Activated CD4-positive, alpha-beta T cell treated with anti-CD3 and anti-CD28 coated beads, Interleukin-2, amount 10 ng/mL, durations not matched to agents 7 days and 5 days (primary cell): ENCODE data around the gene PRSS36. TPM values are rescaled to one million over a fixed set of nuclear protein-coding genes. Genes with fewer than 3 reads are reported as not detected.
A peak's percentile ranks its signal among the peaks of the same experiment; 100 is the strongest.
"Not testable (repeated sequence)": the region's sequence is repeated elsewhere in the genome, so short reads cannot be mapped to it uniquely, and the experiment has no call there.

Experiments
- CTCF ChIA-PET: fragments of 350-600 bp; sonication (Branson Sonifier 250); formaldehyde crosslinking; loops from one replicate; lab custom pipeline; 2021; ENCODE audit warnings: antibody characterized with exemption; lab: Charles Lee
- POLR2A ChIA-PET: fragments of 350-600 bp; sonication (Branson Sonifier 250); formaldehyde crosslinking; loops from one replicate; lab custom pipeline; 2021; ENCODE audit warnings: antibody characterized with exemption; lab: Charles Lee
- DNase-seq: peaks from one replicate; pipeline ENCODE4 v3.0.0-alpha.2; 2020
- H3K27ac Mint-ChIP-seq: one replicate; pipeline ENCODE4 v1.8.0; 2021; ENCODE audit warnings: mild to moderate bottlenecking, moderate library complexity, mixed read lengths
- H3K27me3 Mint-ChIP-seq: one replicate; pipeline ENCODE4 v1.8.0; 2021; ENCODE audit warnings: mixed read lengths
- H3K36me3 Mint-ChIP-seq: one replicate; pipeline ENCODE4 v1.8.0; 2021; ENCODE audit warnings: low read depth, mixed read lengths
- H3K4me1 Mint-ChIP-seq: one replicate; pipeline ENCODE4 v1.8.0; 2021; ENCODE audit warnings: mixed read lengths
- H3K4me3 Mint-ChIP-seq: one replicate; pipeline ENCODE4 v1.8.0; 2021; ENCODE audit warnings: mild to moderate bottlenecking, moderate library complexity, mixed read lengths
- H3K9me3 Mint-ChIP-seq: one replicate; pipeline ENCODE4 v1.8.0; 2021; ENCODE audit warnings: mixed read lengths
- total RNA-seq, 2 experiments: library from RNA; stranded (reverse); gene quantifications; one replicate each; pipeline ENCODE4 v1.2.3, GENCODE V29; 2021

The PRSS36 gene
- total RNA-seq, 2 experiments from 2014 or later = 0.89 to 1.7 TPM

- Mint-ChIP-seq H3K27me3 (no peaks in the 10 kb centered on the region), H3K36me3 (peaks cover 19% of the 10 kb centered on the region), H3K4me3 (peak overlapping the region; percentile 75), H3K27ac (no peak overlapping the region), H3K9me3 (no peaks in the 10 kb centered on the region), H3K4me1 (peaks cover 41% of the 10 kb centered on the region)
- ChIA-PET POLR2A (no interaction called here), CTCF (interaction anchor here (1.3 to 2.4 kb wide), 3 partner anchors 18 to 32 kb away, joined by 4 to 10 read pairs (median 7); no protein-coding TSS in a partner anchor)
- DNase-seq = no peak
These were observed 39.5 kb downstream of the PRSS36 start for GRCh38 chr16:31110106-31111034.

GRCh38 chr16:31109622-31110021 lies 40.2 kb downstream of the PRSS36 start:
- H3K4me1 Mint-ChIP-seq = peaks cover 39% of the 10 kb centered on the region
- POLR2A ChIA-PET = no interaction called here
- no peaks in the 10 kb centered on the region for H3K27me3 Mint-ChIP-seq
- peak overlapping the region; percentile 78 for H3K27ac Mint-ChIP-seq
- CTCF ChIA-PET = interaction anchor here (1.3 to 2.4 kb wide), 2 partner anchors 17 to 33 kb away, joined by 4 to 7 read pairs; no protein-coding TSS in a partner anchor
- DNase-seq = no peak
- no peaks in the 10 kb centered on the region for H3K9me3 Mint-ChIP-seq
- peak overlapping the region; percentile 75 for H3K4me3 Mint-ChIP-seq
- H3K36me3 Mint-ChIP-seq = peaks cover 19% of the 10 kb centered on the region

DNA sequence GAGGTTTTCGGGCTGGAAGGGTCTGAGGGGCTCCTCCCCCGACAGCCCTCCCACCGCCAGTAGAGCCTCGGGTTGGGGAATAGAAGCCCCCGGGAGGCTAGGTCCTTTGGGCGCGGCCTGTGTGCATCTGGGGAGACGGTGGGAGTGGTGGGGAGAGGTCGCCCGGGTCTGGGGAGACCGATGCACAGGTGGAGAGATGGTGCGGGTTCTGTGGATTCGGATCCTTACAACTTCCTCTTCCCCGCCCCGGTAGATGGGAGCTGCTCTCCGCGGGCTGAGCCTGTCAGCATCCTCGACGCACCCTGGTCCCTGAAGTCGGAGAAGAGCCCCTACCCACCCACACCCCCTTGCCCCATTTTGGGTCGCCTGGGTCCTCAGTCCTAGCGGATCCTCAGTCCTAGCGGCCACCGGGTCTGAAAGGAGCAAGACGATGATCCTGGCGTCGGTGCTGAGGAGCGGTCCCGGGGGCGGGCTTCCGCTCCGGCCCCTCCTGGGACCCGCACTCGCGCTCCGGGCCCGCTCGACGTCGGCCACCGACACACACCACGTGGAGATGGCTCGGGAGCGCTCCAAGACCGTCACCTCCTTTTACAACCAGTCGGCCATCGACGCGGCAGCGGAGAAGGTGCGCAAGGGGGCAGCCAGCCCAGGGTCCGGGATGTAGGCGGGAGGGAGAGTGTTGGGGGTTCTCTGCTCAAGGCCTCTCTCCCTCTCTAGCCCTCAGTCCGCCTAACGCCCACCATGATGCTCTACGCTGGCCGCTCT lies 40.9 kb downstream of the PRSS36 start:
- H3K36me3 Mint-ChIP-seq = peaks cover 19% of the 10 kb centered on the region
- peak overlapping the region; percentile 75 for H3K4me3 Mint-ChIP-seq
- ChIA-PET POLR2A (no interaction called here), CTCF (no interaction called here)
- peaks cover 33% of the 10 kb centered on the region for H3K4me1 Mint-ChIP-seq
- H3K9me3 Mint-ChIP-seq = no peaks in the 10 kb centered on the region
- peak overlapping the region; percentile 78 for H3K27ac Mint-ChIP-seq
- no peak for DNase-seq
- H3K27me3 Mint-ChIP-seq = no peaks in the 10 kb centered on the region

GRCh38 chr16:31108035-31108793 lies 41.7 kb downstream of the PRSS36 start, which contains the start of gene BCKDK:
Gene BCKDK (plus strand): TSS chr16:31108386. CDS start chr16:31109224, 838 bp downstream.
- Mint-ChIP-seq H3K9me3 (no peaks in the 10 kb centered on the region), H3K36me3 (peaks cover 19% of the 10 kb centered on the region)
- CTCF ChIA-PET = interaction anchor here (0.9 to 1.5 kb wide), 4 partner anchors 10 to 35 kb away, joined by 3 read pairs; partner anchors contain the start of gene ZNF668

DNA sequence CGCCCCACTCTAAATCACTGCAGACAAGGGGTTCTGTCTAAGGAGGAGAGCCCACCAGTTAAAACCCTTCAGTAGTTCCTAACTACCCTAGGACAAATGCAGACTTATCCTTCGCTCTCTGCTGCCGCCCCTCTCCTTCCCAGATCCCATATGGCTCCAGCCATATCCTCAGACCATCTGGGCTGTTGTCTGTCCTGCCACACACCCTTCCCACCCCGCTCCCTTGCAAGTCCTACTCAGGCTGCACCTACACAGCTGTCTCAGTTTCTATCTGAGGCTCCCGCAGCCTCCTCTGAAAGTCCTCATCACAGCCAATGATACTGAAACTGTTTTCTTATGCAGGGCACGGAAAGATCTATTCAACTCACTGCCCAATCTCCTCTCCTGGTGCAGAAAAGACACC lies 42.4 kb downstream of the PRSS36 start:
- no peak for DNase-seq
- peak overlapping the region; percentile 85 for H3K27ac Mint-ChIP-seq
- H3K36me3 Mint-ChIP-seq = peaks cover 19% of the 10 kb centered on the region
- peaks cover 29% of the 10 kb centered on the region for H3K4me1 Mint-ChIP-seq
- H3K27me3 Mint-ChIP-seq = no peaks in the 10 kb centered on the region
- no peaks in the 10 kb centered on the region for H3K9me3 Mint-ChIP-seq
- POLR2A ChIA-PET = interaction anchor here (1.5 kb wide), 1 partner anchor 10 kb away, joined by 3 read pairs; the partner anchor contains the start of gene KAT8
- CTCF ChIA-PET = interaction anchor here (0.6 to 1.5 kb wide), 5 partner anchors 9 to 314 kb away, joined by 3 to 5 read pairs (median 3); partner anchors contain the start of gene ZNF668
- peak overlapping the region; percentile 77 for H3K4me3 Mint-ChIP-seq

More at GRCh38 chr16:31108035-31108793, 41.7 kb downstream of the PRSS36 start, which contains the start of gene BCKDK:
- peak within 1 kb of the TSS; percentile 77 for H3K4me3 Mint-ChIP-seq
- peak within 1 kb of the TSS; percentile 85 for H3K27ac Mint-ChIP-seq
- H3K27me3 Mint-ChIP-seq = no peaks in the 10 kb centered on the region
- H3K4me1 Mint-ChIP-seq = peaks cover 29% of the 10 kb centered on the region
- peak; percentile 70 for DNase-seq
- POLR2A ChIA-PET = interaction anchor here (1.5 kb wide), 1 partner anchor 9 kb away, joined by 3 read pairs; the partner anchor contains the start of gene KAT8

- Mint-ChIP-seq H3K27ac (peak overlapping the region; percentile 85), H3K27me3 (no peaks in the 10 kb centered on the region), H3K4me1 (peaks cover 29% of the 10 kb centered on the region), H3K9me3 (no peaks in the 10 kb centered on the region), H3K4me3 (peak overlapping the region; percentile 77), H3K36me3 (peaks cover 18% of the 10 kb centered on the region)
- ChIA-PET CTCF (interaction anchor here (0.6 to 1.5 kb wide), 3 partner anchors 14 to 315 kb away, joined by 3 to 5 read pairs (median 3); partner anchors contain the start of gene ZNF668), POLR2A (interaction anchor here (1.5 kb wide), 1 partner anchor 11 kb away, joined by 3 read pairs; the partner anchor contains the start of gene KAT8)
- no peak for DNase-seq
These were observed 43.1 kb downstream of the PRSS36 start for GRCh38 chr16:31106509-31107464.

DNA sequence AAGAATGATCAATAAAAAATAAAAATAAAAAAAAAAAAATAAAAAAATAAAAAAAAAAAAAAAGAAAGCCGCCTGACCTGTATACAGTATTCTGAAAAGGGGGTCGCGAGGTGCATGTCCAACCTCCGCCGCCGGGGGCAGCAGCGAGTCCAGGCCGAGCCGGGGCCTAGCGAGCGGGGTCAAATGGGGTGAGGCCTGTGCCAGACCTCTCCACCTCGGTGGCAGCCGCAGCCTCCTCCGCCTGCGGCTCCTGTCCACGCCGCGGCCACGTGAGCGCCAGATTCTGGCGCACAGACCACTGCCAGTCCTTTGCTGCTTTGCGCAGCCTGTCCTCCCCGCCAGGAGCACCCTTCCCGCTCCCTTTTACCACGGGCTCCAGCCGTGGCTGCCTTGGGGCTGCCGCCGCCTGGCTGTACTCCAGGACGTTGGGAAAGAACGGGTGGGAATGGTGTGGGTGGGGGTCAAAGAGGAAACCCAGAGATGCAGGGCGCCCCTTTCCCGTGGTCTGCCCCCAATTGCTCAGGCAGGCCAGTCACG lies 44.1 kb downstream of the PRSS36 start:
- CTCF ChIA-PET = no interaction called here
- Mint-ChIP-seq H3K9me3 (no peaks in the 10 kb centered on the region), H3K27me3 (no peaks in the 10 kb centered on the region), H3K36me3 (peaks cover 13% of the 10 kb centered on the region), H3K4me3 (no peak overlapping the region), H3K4me1 (peaks cover 26% of the 10 kb centered on the region), H3K27ac (peak overlapping the region; percentile 46)
- DNase-seq = peak; percentile 76
- POLR2A ChIA-PET = no interaction called here

DNA sequence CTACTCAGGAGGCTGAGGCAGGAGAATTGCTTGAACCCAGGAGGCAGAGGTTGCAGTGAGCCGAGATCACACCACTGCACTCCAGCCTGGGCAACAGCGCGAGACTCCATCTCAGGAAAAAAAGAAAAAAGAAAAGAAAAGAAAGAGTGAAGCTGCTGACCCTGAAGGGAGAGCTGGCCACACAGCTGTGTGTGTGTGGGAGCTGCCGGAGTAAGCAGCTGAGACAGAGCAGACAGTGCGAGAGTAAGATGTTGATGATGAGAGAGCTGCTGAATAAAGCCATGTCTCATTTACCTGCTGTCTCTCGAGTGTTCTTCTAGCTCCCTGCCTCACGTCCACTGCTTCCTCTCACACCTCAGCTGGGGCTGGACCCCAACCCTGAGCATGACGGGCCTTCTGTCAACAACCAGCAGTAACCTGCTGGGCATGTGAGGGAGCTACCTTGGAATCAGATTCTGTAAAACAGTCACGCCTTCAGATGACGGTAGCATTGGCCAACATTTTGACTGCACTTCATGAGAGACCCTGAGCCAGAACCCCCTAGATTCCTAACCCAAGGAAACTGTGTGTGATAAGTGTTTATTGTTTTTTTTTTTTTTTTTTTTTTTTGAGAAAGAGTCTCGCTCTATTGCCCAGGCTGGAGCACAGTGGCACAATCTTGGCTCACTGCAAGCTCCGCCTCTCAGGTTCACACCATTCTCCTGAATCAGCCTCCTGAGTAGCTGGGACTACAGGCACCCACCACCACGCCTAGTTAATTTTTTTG lies 48.8 kb downstream of the PRSS36 start:
- ChIA-PET CTCF (interaction anchor here (0.6 to 2.2 kb wide), 8 partner anchors 11 to 157 kb away, joined by 3 to 10 read pairs (median 4); no protein-coding TSS in a partner anchor), POLR2A (interaction anchor here (0.5 kb wide), 1 partner anchor 243 kb away, joined by 3 read pairs; no protein-coding TSS in a partner anchor)
- not testable (repeated sequence) for H3K9me3 Mint-ChIP-seq, H3K36me3 Mint-ChIP-seq, H3K4me3 Mint-ChIP-seq, H3K27me3 Mint-ChIP-seq, DNase-seq, H3K27ac Mint-ChIP-seq, H3K4me1 Mint-ChIP-seq

DNA sequence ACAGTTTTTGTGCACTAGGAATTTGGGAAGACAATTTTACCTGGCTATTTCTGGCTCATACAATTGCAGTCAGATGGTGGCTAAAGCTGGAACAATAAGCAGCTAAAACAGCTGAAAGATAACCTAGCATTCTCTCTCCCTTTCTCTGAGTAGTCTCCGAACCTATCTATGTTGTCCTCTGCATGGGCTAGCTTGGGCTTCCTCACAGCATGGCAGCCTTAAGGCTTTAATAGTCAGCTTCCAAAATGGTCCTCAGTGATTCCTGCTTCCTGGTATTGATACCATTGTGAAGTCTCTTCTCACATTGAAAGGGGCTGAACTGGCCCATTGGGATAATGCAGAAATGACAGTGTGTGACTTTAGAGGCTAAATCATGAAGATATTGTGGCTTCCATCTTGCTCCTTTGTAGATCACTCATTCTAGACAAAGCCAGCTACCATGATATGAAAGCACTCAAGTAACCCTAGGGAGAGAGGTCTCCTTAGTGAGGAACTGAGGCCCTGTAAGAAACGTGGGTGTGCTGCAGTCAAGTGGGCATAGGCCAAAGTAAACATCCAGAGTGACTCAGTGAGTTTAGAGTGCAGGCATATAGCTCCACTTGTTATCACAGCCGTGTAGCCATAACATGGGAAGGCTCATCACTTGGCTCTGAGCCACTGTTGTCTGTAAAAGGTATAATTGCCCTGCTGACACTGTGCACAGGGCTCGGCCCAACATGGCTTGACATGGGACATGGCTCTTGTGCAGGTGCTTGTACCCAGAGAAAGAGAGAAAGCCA lies 49.8 kb downstream of the PRSS36 start:
- Mint-ChIP-seq H3K36me3 (no peaks in the 10 kb centered on the region), H3K27me3 (no peaks in the 10 kb centered on the region), H3K9me3 (no peaks in the 10 kb centered on the region), H3K27ac (no peak overlapping the region), H3K4me3 (no peak overlapping the region), H3K4me1 (peaks cover 10% of the 10 kb centered on the region)
- ChIA-PET POLR2A (interaction anchor here (0.5 kb wide), 1 partner anchor 244 kb away, joined by 3 read pairs; no protein-coding TSS in a partner anchor), CTCF (interaction anchor here (0.6 to 2.2 kb wide), 7 partner anchors 12 to 44 kb away, joined by 3 to 10 read pairs (median 4); partner anchors contain the start of gene KAT8)
- no peak for DNase-seq
